GM21576 (cell line): ENCODE data around the gene HMGCS2.

Experiments
- ATAC-seq: cut with Tn5 transposase; IDR thresholded peaks from one replicate; pipeline ENCODE4 v1.9.1; 2021; ENCODE audit warnings: mild to moderate bottlenecking, moderate library complexity; ENCODE audit not compliant: unreplicated experiment

Gene HMGCS2

GRCh38 chr1:119702384-119702783 is 66.3 kb downstream of the HMGCS2 start:
- ATAC-seq: no peak

- ATAC-seq: no peak
Observed at GRCh38 chr1:119701659-119702058, 67.0 kb downstream of the HMGCS2 start.

GRCh38 chr1:119700326-119700725 is 68.4 kb downstream of the HMGCS2 start:
- ATAC-seq: no peak
